Measurements from ENCODE around the gene SMAP2.

Gene SMAP2

GRCh38 chr1:40360631-40361030 is 12.9 kb upstream of the SMAP2 start:
- no peak overlapping the region for H3K4me3 ChIP-seq (ENCODE audit: low read depth, low read length)
- TF ChIP-seq, protein P1, sequence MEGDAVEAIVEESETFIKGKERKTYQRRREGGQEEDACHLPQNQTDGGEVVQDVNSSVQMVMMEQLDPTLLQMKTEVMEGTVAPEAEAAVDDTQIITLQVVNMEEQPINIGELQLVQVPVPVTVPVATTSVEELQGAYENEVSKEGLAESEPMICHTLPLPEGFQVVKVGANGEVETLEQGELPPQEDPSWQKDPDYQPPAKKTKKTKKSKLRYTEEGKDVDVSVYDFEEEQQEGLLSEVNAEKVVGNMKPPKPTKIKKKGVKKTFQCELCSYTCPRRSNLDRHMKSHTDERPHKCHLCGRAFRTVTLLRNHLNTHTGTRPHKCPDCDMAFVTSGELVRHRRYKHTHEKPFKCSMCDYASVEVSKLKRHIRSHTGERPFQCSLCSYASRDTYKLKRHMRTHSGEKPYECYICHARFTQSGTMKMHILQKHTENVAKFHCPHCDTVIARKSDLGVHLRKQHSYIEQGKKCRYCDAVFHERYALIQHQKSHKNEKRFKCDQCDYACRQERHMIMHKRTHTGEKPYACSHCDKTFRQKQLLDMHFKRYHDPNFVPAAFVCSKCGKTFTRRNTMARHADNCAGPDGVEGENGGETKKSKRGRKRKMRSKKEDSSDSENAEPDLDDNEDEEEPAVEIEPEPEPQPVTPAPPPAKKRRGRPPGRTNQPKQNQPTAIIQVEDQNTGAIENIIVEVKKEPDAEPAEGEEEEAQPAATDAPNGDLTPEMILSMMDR (IDR thresholded peaks at IDR 0.05; ENCODE audit: low read depth, low read length), result no peak

GRCh38 chr1:40361201-40361600 is 12.3 kb upstream of the SMAP2 start:
- TF ChIP-seq, protein P1 (IDR thresholded peaks at IDR 0.05; ENCODE audit: low read depth, low read length), result no peak

GRCh38 chr1:40361637-40362036 is 11.9 kb upstream of the SMAP2 start:
- TF ChIP-seq, protein P1 (IDR thresholded peaks at IDR 0.05; ENCODE audit: low read depth, low read length), result no peak
- H3K4me3 ChIP-seq (ENCODE audit: low read depth, low read length), result no peak overlapping the region

More at GRCh38 chr1:40361201-40361600, 12.3 kb upstream of the SMAP2 start:
- no peak overlapping the region for H3K4me3 ChIP-seq (ENCODE audit: low read depth, low read length)

DNA sequence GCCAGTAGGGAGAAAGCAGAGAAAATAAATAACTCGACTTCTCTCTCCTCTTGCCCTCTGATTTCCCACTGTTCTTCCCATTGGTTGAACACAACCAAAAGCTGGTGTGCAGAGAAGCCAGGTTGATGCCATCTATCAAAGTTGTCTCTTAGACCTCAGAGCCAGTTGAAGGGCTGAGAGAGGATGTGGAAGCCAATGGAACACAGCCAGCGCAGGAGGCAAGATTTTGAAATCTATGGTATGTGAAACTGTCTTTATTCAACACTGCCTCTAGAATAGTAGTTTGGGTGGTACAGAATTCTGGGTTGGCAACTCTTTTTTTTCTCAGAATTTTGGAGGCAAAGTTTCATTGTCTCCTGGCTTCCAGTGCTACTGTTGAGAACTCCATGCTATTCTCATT is 11.3 kb upstream of the SMAP2 start:
- TF ChIP-seq, protein P1 (IDR thresholded peaks at IDR 0.05; ENCODE audit: low read depth, low read length), result no peak
- H3K4me3 ChIP-seq (ENCODE audit: low read depth, low read length), result no peak overlapping the region

DNA sequence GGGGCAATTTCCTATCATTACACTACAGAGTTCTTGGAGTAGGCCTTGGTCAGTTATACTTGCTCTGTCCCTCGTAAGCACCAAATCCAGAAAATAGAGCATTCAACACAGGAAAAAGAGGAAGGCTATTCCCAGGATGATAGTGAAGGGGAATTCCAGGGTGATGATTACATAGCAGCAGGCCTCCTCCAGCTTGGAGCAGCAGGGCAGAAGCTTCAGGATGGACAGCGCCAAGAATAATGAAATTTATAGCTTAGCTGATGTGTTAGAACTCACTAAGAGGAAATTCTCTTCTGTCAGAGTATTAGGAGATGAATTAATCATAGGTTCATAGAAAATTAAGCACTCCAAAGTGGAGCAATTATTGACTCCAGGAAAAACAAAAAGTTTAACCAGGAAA is 10.8 kb upstream of the SMAP2 start:
- no peak overlapping the region for H3K4me3 ChIP-seq (ENCODE audit: low read depth, low read length)
- TF ChIP-seq, protein P1 (IDR thresholded peaks at IDR 0.05; ENCODE audit: low read depth, low read length), result no peak

GRCh38 chr1:40363721-40364120 is 9.8 kb upstream of the SMAP2 start:
- TF ChIP-seq, protein P1 (IDR thresholded peaks at IDR 0.05; ENCODE audit: low read depth, low read length), result no peak
- H3K4me3 ChIP-seq (ENCODE audit: low read depth, low read length), result no peak overlapping the region

GRCh38 chr1:40371707-40372258 is 1.7 kb upstream of the SMAP2 start:
- H3K4me3 ChIP-seq (ENCODE audit: low read depth, low read length), result no peak overlapping the region
- TF ChIP-seq, protein P1 (IDR thresholded peaks at IDR 0.05; ENCODE audit: low read depth, low read length), result no peak

All from WI38 (cell line).